Lower leg skin (tissue), 4 donors: ENCODE measurements around the gene TBC1D22A. TPM values are rescaled to one million over a fixed set of nuclear protein-coding genes. Genes with fewer than 3 reads are reported as not detected.

Source experiments
- DNase-seq, 2 donors: peaks; one replicate each; pipeline ENCODE4 v3.0.0-alpha.2; 2019; ENCODE audit warnings: low spot score in 2 of 2
- H3K4me3 ChIP-seq: fragments of 200-600 bp; sonication (generic); 2 replicates; pipeline ENCODE4 v1.5.1; 2017; ENCODE audit warnings: mild to moderate bottlenecking, low read depth; ENCODE audit not compliant: poor library complexity, severe bottlenecking
- CTCF ChIP-seq, 3 donors: fragments of 450-650 bp; IDR thresholded peaks; one replicate each; pipeline ENCODE4 v1.5.1; 2016; ENCODE audit warnings: antibody characterized with exemption in 3 of 3, mild to moderate bottlenecking in 3 of 3, moderate library complexity in 2 of 3
- POLR2A ChIP-seq, 2 donors: fragments of 450-650 bp; IDR thresholded peaks; one replicate each; pipeline ENCODE4 v1.6.1; 2016 to 2017; ENCODE audit warnings: antibody characterized with exemption in 2 of 2, mild to moderate bottlenecking in 1 of 2, moderate library complexity in 1 of 2
- WGBS, 2 donors: methylation state at CpG; one replicate each; pipeline ENCODE4 v1.1.5; 2018; 5-methylcytosine and 5-hydroxymethylcytosine counted together
- intact Hi-C: fragments of 100-400 bp; cut with DNase I; formaldehyde crosslinking; loops from one replicate; pipeline ENCODE4 v1.15.0; 2023; ENCODE audit warnings: low total_unique reads
- total RNA-seq, 4 donors: library from RNA; depleted of rRNA; stranded (reverse); fragments of >200 nt; gene quantifications; one replicate each; pipeline ENCODE4 v1.1.0, GENCODE V29; 2016

Gene TBC1D22A
- total RNA-seq, 4 donors from 2014 or later: 21.8 to 32.3 (median 31.6) TPM

DNA sequence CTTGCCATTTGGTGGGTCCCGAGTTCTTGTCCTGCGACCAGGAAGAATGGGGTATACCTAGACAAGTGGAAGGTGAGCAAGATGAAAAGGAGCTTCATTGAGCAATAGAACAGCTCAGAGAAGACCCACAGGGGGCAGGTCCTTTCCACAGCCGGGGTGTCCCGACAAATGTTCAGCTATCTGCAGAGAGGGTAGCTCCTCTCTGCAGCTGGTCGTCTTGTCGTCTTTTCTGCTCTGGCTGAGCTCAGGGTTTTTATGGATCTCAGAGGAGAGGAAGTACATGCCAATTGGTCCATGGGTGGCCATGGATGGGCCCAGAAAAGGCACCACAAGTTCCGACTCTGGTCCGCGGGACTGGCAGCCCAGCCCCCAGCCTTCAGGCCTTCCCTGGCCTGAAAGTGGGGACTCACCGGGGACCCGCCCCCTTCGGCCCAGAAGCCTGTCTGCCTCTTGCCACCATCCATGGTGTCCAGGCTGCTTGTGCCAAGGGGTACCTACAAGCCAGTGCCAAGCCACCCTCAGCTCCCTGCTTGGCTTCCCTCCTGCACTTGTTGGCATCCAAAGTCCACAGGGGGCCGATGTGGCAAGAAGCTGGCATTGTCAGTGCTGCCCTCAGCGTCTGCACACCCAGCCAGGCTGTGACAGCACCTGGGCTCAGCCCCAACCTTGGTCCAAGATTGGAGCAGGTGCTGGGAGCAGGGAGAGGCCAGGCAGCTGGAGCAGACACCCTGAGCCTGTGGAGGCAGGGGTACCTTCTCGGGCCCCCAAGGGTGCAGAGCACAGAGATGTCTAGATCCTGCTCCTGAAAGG is 438.9 kb downstream of the TBC1D22A start:
- peak in 1 of 2 donors; percentile 74 for DNase-seq
- no peak for TF ChIP-seq CTCF (IDR thresholded peaks at IDR 0.05)
- TF ChIP-seq POLR2A (IDR thresholded peaks at IDR 0.05): no peak
- WGBS, 2 donors: 75 to 76% methylated on average over 13 to 14 of the region's 15 CpGs
- intact Hi-C loops: no loop called here
- H3K4me3 ChIP-seq: no peak overlapping the region

- intact Hi-C loops: no loop called here
- H3K4me3 ChIP-seq: no peak overlapping the region
- WGBS, 2 donors: 90% methylated on average over 12 to 19 of the region's 27 CpGs
- TF ChIP-seq POLR2A (IDR thresholded peaks at IDR 0.05): no peak
- TF ChIP-seq CTCF (IDR thresholded peaks at IDR 0.05): no peak
- peak in 1 of 2 donors; percentile 72 for DNase-seq
Measured at GRCh38 chr22:47201996-47202818, 439.8 kb downstream of the TBC1D22A start.

- intact Hi-C loops: no loop called here
- no peak overlapping the region for H3K4me3 ChIP-seq
- peak in 1 of 2 donors; percentile 78 for DNase-seq
- 89% methylated on average over 16 of the region's 16 CpGs for WGBS, 2 donors
- TF ChIP-seq POLR2A (IDR thresholded peaks at IDR 0.05): no peak
- no peak for TF ChIP-seq CTCF (IDR thresholded peaks at IDR 0.05)
Measured at GRCh38 chr22:47202819-47203553, 440.5 kb downstream of the TBC1D22A start.

DNA sequence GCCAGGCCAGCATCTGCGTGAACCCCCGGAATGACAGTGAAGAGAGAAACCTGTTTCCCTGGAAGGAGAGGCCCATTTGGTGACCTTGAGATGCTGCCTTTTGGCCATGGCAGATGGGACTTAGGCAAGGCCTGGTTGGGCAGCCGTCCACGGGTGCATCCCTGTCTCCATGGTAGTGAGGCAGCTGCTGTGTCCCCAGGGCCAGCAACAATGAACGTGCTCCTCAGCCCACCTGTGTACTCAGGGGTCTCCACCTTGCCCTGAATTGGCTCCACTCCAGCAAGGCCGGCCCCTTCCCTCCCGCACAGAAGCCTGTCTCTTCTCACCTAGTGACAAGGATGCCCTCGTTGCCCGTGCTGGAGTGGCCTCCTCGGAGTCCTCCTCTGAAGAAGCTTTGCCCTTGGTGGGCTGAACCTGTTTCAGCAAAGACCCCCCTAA is 441.1 kb downstream of the TBC1D22A start:
- DNase-seq: peak in 1 of 2 donors; percentile 79
- no peak overlapping the region for H3K4me3 ChIP-seq
- no peak for TF ChIP-seq CTCF (IDR thresholded peaks at IDR 0.05)
- intact Hi-C loops: no loop called here
- 67 to 79% methylated on average over 10 of the region's 10 CpGs for WGBS, 2 donors

GRCh38 chr22:47204002-47204979 is 441.8 kb downstream of the TBC1D22A start:
- peak in 1 of 2 donors; percentile 74 for DNase-seq
- 72 to 84% methylated on average over 28 of the region's 28 CpGs for WGBS, 2 donors

More at GRCh38 chr22:47204002-47204979, 441.8 kb downstream of the TBC1D22A start:
- H3K4me3 ChIP-seq: no peak overlapping the region
- TF ChIP-seq POLR2A (IDR thresholded peaks at IDR 0.05) (no peak), CTCF (IDR thresholded peaks at IDR 0.05) (no peak)
- intact Hi-C loops: no loop called here
